HL-60/S4 treated with phorbol 12-myristate 13-acetate at 8.2 ng/mL for 4 days and 3 days (cell line): ENCODE data around the gene MEG3.

Source experiments
- in situ Hi-C: fragments of 300-500 bp; cut with MboI; formaldehyde crosslinking; loops from 2 replicates; pipeline ENCODE4 v1.15.0; 2022; ENCODE audit warnings: low sequenced_read_pairs

The MEG3 gene

GRCh38 chr14:100828031-100828769, 2.3 kb downstream of the MEG3 start:
- in situ Hi-C loops: loop anchor here (25.0 kb wide), 2 partner anchors 409 to 809 kb away; no protein-coding TSS in a partner anchor

- in situ Hi-C loops: loop anchor here (25.0 kb wide), 2 partner anchors 407 to 807 kb away; no protein-coding TSS in a partner anchor
These were observed 4.8 kb downstream of the MEG3 start for GRCh38 chr14:100830681-100831080.

- in situ Hi-C loops: loop anchor here (25.0 kb wide), 2 partner anchors 405 to 805 kb away; no protein-coding TSS in a partner anchor
These were observed 6.5 kb downstream of the MEG3 start for GRCh38 chr14:100832311-100832960.

GRCh38 chr14:100834082-100834793, 8.3 kb downstream of the MEG3 start:
- in situ Hi-C loops: loop anchor here (25.0 kb wide), 2 partner anchors 403 to 803 kb away; no protein-coding TSS in a partner anchor

GRCh38 chr14:100834794-100835547, 9.1 kb downstream of the MEG3 start:
- in situ Hi-C loops: loop anchor here (25.0 kb wide), 2 partner anchors 402 to 802 kb away; no protein-coding TSS in a partner anchor

- in situ Hi-C loops: loop anchor here (25.0 kb wide), 2 partner anchors 402 to 802 kb away; no protein-coding TSS in a partner anchor
These were observed 9.8 kb downstream of the MEG3 start for GRCh38 chr14:100835548-100836310.

- in situ Hi-C loops: loop anchor here (25.0 kb wide), 2 partner anchors 401 to 801 kb away; no protein-coding TSS in a partner anchor
These were observed 10.4 kb downstream of the MEG3 start for GRCh38 chr14:100836311-100836805.

- in situ Hi-C loops: loop anchor here (25.0 kb wide), 2 partner anchors 400 to 800 kb away; no protein-coding TSS in a partner anchor
These were observed 11.3 kb downstream of the MEG3 start for GRCh38 chr14:100836941-100837804.

- in situ Hi-C loops: loop anchor here (25.0 kb wide), 2 partner anchors 399 to 799 kb away; no protein-coding TSS in a partner anchor
These were observed 12.0 kb downstream of the MEG3 start for GRCh38 chr14:100837805-100838350.

- in situ Hi-C loops: loop anchor here (25.0 kb wide), 2 partner anchors 399 to 799 kb away; no protein-coding TSS in a partner anchor
These were observed 12.8 kb downstream of the MEG3 start for GRCh38 chr14:100838493-100839314.

- in situ Hi-C loops: loop anchor here (25.0 kb wide), 2 partner anchors 398 to 798 kb away; no protein-coding TSS in a partner anchor
These were observed 13.3 kb downstream of the MEG3 start for GRCh38 chr14:100839315-100839585.

- in situ Hi-C loops: loop anchor here (25.0 kb wide), 2 partner anchors 398 to 798 kb away; no protein-coding TSS in a partner anchor
These were observed 13.8 kb downstream of the MEG3 start for GRCh38 chr14:100839681-100840111.

- in situ Hi-C loops: loop anchor here (25.0 kb wide), 2 partner anchors 397 to 797 kb away; no protein-coding TSS in a partner anchor
These were observed 14.6 kb downstream of the MEG3 start for GRCh38 chr14:100840286-100841065.

GRCh38 chr14:100841066-100841760, 15.3 kb downstream of the MEG3 start:
- in situ Hi-C loops: loop anchor here (25.0 kb wide), 2 partner anchors 396 to 796 kb away; no protein-coding TSS in a partner anchor

GRCh38 chr14:100841761-100842403, 16.0 kb downstream of the MEG3 start:
- in situ Hi-C loops: loop anchor here (25.0 kb wide), 2 partner anchors 395 to 795 kb away; no protein-coding TSS in a partner anchor
